ENCODE data around the gene FARS2.

The FARS2 gene

DNA sequence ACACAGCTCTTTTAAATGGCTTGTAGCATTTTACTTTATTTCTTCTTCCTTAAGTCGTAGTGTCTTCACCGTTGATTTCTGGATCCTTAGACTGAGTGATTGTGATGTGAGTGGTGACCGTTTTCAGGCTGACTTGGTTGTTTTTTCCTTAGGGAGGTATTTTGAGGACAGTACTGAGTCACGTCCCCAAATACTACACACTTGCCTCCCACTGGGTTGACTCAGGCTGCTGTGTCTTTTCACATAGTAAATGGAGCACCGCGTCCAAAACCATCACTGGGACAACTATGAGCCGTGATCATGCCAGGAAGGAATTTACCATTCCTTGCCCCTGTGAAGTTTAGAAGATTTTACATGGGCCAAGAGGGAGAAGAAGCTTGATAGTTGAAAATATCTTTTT is 174.1 kb downstream of the FARS2 start:
- no peak for DNase-seq

DNA sequence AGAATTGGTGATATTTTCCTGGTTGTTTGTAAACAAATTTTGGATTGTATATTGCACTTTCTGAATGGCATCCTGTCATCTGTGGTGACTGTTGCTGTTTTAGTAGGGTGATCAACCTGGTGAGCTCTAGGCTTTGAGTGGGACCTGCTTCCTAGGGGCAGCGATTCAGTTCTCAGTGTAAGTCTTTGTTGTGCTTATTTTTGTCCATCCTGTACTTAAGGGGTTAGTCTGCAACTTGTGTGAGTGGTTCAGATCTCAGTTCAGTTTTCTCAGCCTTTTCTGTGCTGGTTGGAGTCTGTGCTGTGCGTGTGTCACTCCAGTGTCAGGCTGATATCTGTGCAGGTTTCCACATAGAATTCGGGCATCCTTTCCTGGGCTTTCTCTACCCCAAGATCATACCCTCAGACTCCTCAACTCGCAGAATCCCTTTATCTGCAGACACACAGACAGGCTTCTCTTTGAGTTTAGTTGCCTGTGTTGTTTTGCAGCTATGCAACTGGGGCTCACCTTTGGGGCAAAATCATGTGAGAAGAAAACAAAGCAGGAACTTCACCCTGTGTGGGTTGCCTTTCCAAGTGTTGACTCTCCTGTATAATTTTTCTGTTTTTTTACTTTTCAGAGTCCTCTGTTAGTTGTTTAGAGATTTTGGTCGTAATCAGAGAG is 177.7 kb downstream of the FARS2 start:
- no peak for DNase-seq

DNA sequence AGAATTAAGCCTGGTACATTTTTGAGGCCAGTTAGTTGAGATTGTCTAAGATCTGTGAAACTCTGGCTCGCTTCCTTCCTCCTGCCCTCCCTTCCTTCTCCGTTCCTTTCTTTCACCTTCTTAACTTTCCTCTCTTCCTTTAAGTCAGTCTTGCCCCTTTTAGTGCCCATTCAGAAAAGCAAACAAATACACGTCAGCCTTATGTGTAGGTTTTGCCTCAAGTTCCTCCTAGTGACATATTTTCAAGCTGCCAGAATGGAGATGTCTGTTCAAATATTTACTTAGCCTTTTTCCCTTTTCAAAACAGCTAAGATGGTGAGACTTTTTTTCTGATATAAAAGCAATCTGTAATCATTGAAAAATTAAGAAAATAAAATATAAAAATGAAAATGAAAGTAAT is 178.4 kb downstream of the FARS2 start:
- DNase-seq: no peak

DNA sequence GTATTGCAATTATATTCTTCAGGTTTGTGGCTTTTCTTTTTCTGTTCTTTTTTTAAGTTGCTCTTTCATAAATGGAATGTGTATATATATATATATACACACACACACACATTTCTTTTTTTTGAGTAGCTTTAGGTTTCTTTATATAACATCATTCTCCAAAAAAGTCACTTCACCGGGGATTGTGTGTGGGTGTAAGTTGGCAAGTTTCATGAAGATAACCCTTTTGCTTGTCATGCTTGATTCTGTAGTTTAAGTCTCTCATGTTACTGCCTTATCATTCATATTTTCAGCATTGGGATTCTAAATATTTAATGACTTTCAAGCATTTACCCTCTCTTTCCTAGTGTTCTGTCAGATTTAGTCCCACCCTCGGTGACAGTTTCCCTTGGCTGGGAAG is 181.0 kb downstream of the FARS2 start:
- no peak for DNase-seq

DNA sequence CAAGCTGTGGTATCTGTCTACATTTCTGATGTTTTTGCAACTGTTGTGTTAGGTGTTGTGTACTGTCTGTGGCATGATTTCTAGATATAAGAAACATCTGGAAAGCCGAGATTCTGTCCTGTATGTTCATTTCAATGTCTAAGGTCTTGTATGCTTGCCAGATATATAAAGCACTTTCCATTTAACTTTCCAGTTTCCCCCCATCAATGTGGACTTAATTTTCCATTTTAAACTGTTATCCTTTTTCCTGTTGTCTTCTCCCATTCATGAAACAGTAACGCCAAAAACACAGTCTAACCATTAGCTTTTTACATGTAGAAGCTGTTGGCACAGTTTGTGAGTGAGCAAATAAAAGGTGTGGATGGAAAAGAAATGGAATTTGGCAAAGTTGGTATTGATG is 181.6 kb downstream of the FARS2 start:
- DNase-seq: no peak

DNA sequence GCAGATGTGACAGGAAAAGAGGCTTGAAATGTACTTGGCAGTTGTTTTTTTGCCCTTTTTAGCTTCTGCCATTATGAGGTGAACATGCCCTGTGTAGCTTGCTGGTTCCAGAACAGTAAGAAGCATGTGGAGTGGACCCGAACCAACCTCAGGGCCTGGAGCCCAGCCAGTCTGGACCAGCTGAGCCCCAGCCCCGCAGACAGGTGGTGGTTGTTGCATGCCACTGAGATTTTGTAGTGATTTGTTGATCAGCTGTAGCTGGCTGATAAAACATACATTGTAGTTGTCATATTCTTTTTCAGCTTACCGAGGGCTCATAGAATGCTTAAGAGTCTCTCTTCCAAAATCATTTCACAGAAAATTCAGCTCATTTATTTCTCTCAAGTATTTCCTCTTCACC is 182.2 kb downstream of the FARS2 start:
- DNase-seq: no peak

DNA sequence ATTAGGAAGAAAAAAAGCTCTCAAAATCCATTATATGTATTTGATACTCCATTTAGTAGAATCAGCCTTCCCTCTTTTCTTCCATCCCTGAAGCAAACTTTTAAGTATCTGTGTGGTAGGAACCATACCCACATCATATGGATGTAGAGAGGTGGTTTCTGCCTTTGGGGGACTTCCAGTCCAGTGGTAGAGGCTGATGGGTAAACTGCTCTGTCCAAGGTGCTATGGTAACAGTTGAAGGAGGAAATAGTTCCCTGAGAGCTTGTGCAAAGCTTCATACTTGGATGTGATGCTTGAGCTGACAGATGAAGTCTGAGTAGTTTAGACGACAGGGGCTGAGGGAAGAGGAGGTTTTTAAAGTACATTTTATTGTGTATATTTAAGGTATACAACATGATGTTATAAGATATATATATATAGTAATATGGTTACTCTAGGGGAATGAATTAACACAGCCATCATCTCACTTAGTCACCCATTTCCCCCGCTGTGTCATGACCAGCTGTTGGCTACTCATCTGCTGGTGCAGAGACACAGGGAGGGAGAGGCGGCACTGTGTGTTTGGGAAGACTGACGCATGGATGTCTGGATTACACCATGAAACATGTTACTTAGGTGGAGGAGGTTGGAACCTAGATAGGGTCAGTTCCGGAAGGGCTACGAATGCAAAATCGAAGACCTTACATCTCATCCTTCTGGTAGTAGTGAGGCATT is 185.2 kb downstream of the FARS2 start:
- DNase-seq: no peak

DNA sequence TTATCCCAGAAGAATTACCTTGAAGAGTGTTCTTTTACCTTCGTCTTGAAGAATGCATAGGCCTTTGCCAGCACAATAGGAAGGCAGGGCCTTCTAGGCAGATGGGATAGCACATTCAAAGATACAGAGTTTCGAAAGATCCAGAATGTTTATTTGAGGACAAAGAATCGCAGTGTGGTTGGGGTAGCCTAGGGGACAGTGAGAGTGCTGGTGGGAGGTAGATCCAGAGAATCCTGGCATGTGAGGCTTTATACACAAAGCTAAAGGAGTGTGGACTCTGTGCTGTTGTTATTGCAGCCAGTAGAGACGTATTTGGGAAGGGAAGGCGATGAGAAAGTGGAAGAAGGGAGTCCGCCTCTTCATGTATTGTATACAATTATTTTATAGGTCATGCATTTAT is 186.6 kb downstream of the FARS2 start:
- DNase-seq: no peak

DNA sequence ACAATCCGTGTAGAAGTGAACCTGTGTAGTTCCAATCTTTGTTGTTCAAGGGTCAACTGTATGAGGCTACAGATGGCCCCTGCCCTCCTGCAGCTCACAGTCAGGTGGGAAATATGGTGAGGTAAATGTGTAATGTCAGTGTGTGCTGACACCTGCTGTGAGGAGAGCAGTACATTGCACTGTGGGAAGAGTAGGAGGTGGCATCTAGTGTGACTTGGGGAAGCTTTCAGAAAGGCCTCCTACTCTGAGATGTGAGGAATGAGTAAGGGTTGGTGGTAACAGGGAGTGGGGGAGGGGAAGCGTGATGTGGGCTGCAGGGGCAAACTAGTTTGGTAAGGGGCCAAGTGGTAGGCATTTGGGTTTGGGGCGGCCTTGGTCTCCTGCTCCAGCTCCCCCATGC is 188.8 kb downstream of the FARS2 start:
- DNase-seq: no peak

DNA sequence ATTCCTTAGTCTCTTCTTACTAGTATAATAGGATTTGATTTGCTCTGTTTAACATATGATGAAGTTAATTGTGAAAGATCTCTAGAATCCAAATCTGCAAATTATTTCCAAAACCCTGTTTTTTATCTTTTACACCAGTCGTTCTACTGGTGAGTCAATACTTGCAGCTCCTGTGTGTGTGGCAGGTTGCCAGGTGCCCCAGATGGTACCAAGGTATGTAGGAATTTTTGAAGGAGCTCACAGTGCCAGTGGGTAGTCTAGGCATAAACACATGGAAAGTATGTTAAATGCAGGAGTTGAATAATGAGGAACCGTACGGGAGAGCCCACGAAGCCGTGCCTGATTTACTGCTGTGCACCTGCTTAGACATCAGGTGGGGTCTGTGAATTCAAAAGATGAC is 192.2 kb downstream of the FARS2 start:
- DNase-seq: no peak

DNA sequence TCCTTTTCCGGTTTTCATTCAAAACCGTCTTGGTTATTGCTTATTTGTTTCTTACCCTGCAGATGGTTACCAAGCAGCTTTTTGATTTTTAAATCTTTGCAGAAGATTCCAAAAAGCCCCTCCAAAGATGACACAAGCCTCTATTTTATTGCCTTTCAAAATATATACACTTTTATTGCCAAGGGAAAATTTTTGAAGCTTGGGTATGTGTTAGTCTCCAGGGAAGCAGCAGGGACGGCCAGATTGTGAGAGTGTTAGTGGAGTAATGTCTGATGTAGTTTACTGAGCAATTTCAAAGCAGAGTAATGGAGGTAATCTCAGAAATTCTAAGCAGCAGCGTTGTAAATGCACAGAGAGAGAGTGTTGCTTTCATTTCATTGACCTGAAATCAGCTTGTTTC is 193.8 kb downstream of the FARS2 start:
- no peak for DNase-seq

DNA sequence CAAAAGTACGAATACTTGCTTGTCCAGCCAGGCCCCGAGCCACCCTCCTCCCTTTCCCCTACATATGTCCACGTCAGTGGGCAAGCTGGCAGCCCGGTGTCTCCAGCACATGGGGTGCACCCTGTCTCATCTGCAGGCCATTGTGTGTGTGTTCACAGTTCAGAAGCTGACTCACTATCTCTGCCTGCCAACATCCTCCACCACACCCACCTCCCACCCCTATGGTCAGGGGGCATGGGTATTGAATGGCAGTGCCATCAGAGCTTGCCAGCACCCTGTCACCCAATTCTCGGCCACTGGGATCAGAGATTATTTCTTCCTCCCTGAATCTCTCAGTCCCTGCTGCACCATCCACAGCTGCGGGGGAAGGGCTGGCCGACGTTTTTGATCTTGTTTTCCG is 195.7 kb downstream of the FARS2 start:
- DNase-seq: no peak

DNA sequence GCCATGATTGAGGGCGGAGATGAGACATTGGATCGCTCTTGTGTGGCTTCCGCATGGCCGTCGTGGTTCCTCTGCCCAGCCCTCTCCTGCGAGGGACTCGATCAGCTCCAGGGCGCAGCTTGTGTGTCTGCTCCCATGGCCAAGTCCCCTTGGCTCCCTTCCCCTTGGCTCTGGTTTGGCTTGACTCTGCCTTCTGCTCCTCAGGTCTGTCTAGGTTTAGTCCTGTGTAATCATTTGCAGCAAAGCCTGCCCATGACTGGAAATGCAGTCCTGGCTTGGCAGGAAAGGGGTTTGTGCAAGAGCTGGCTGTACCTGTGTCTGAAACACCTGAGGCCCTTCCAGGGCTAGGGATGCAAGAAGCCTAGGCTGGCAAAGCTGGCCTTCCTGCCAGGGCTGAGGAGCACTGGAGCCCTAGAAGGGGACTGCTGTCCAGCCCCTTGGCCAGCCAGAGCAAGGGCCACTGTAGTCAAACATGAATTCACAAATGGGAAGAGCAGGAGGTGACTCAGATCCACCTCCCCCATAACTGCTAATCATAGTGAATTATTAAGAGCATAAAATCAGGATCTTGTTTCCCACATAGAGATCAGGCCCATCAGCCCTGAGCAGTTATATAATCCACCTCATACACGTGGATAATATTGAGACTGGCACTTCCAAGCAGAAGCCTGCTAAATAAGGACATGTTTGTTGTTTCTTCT is 196.8 kb downstream of the FARS2 start:
- no peak for DNase-seq

DNA sequence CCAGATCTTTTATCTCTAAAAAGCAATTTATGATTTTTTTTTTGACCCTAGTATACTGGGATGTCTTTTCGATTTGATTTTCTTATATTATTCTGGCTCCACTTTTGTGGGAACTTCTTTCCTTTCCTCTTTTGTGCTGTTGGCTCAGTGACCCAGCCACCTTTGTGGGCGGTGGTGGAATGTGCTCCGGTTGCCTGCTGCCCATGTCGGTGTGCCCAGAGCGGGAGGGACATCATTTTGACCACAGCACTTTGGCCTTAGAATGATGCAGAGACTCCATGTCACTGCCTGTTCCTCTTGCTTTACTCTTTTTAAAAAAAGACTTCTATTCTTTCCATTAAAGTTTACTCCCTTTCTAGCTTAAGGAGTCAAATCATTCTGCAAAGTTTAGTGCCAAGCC is 198.0 kb downstream of the FARS2 start:
- DNase-seq: no peak

DNA sequence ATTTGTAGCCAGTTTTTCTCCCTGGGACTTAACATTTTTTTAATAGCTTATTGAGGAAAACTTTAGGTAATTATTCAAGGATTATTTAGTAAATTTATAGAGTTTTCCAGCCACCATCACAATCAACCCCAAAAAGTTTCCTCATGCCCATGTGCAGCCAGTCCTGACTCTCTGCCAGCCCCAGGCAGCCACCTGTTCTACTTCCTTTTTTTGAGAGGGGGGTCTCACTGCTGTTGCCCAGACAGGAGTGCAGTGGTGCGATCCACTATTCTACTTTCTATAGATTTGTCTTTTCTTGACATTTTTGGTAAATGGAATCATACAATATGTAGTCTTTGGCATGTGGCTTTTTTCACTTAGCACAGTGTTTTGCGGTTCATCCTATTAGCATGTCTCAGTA is 200.1 kb downstream of the FARS2 start:
- no peak for DNase-seq

DNA sequence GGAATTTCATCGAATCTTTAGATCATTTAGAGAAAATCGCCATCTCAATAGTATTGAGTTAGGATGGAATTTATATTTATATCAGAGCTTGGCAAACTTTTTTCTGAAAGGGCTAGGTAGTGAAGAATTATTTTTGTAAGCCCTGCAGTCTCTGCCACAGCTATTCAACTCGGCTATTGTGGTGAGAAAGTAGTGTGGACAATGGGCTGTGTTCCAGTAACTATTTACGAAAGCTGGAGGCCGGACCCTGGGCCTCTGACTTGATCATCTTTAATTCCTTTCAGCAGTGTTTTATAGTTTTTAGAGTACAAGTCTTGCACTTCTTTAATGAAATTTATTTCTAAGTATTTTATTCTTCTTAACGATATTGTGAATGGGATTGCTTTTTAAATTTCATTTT is 201.5 kb downstream of the FARS2 start:
- DNase-seq: no peak

DNA sequence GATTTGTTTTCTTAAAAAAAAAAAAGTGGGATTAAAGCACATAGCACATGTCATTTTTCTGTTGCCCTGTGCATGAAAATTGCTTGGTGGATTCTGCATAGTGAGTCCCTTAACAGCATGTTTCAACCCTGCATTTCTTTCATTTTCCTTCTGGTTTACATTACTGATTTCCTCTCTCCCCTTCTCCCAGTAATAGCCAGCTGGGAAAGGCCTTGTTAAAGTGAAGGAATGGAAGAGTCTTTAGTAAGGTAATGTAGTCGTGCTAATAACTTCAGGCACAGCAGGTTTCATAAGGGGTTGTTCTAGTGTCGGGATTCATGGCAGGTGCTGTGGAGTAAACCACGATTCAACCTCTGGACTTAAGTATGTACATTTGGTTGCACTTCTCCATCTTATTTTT is 202.4 kb downstream of the FARS2 start:
- DNase-seq: no peak

DNA sequence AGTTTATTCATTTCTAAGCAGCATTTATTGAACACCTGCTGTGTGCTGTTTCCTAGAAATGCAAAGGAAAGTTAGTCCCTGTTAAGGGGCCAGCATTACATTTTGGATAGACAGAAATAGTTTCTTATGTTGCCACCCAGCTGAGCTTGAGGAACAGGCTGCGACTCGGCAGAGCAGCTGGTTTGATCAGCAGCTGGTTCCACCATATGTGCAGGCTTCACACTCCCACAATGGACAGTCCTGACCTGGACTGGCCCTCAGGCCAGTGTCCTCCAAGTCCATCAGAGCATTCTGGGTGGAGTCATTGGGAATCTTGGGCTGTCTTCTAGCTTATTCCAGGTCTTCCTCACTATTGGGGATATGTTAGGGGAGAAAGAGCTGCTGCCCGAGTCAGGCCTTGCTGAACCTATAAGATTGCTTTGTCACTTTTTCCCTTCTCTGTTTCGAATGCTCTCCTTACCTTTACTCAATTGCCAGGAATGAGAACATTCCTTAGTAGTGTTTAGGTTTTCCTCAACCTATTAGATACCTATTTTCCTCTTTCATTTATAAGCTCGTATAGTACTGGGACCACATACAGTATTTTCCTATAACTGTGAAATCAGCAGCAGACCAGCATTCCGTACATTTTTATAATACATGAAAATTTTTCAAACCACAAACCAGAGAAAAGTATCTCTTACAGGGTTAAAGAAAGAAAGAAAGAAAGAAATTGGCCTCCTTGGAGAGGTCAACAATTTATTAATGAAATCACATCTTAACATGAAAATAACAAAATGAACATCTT is 203.0 kb downstream of the FARS2 start:
- no peak for DNase-seq

DNA sequence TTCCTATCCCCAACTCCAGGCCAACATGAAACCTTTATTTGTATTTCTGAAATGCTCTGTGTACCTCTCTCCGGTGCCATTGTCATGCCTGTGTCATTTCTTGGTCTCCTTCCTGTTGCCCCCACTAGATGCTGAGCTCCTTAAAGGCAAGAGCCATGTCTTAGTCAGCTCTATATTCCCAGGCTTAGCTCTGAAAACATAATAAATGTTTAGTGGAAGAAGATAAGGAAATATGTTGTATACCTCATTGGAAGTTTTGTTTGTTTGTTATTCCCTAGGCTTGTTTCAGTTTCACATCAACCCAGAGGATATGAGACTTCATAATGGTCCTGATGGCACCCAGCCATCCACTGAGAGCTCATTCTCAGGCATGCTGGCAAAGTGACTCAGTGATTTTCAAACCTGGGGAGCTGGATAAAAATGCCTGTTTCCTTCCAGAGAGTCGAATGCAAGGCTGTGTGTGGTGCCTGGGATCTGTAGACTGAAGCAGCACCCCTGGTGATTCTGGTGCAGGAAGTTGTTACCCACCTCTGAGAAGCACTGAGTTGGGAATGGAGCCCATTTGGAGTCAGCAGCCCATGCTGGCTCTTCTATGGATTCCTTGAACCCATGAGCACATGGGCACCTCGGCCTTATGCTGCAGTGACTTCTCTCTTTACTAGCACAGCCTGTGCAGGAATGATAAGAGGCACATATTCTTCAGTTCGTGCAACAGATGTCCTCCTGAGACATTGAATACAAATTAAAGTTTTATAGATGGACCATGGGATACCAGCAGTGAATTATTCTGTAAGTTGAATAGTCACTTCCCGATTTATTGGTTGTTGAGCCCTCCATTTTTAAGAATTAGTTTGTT is 205.2 kb downstream of the FARS2 start:
- no peak for DNase-seq

DNA sequence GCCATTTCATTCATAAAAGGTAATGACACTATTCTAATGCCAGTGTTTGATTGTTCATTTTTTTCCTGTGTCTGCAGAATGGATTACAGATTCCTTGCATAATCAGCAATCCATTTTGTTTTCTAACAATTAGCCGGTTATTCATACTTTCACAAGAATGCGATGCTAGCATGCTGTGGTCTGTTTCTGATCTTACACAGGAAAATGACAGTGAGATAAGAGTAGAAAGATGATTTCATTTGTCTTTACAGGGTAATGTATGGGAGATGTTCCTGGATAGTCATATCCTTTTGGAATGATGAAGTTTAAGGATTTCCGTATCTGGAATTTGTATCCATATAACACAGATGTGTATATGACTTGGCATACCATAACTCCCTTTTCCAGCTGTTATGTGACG is 207.3 kb downstream of the FARS2 start:
- DNase-seq: no peak

DNA sequence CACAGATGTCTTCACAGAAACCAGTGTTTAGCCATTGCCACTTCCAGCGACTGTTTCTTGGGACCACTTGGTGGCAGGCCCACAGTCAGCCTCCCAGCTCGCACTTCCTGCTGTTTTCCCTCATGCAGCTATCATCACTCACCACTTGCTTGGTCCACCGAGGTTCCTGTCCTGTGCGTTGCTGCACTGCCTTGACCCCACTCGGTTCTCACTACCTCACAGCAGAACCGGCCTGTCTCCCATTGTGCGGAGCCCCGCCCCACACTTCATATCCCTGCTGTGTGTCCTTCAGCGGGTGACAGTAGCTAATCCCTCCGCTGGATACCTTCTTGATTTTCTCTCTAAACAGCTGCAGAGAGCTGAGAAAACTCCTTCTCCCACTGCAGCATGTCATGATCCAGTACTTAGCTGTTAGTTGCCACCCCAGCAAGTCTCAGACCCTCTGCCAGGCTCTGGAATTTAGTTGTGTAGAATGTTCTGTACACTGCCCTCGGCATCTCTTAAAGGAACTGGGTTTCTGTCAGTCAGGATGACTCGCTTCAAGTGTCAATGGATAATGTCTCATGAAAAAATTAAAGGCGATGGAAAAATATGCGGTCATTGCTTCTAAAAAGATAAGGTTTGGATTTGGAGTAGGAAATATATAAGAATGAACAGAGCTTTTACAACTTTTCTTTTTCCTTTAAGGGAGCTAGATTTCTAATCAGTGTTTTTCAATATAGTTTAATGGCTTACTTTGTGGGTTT is 208.0 kb downstream of the FARS2 start:
- no peak for DNase-seq

DNA sequence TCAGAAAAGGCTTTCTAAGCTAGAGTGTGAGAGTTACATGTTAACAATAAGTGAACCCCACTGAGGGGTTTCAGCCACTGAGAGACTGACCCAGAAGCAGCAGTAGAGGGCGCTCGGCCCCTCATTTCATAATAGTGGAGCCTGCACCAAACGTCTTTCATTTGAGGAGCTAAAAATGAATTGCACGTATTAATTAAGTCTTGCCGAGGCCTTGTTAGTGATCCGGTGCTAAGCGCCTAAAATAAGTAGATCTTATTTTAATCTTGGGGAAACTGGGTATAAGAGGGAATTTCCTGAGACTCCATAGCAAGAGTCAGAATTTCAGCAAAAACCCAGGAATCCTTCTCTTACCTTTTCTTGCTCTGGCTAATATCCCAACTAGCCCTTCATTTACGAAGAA is 209.7 kb downstream of the FARS2 start:
- peak; percentile 54 for DNase-seq
